ENCODE measurements around the gene COL16A1. TPM values are rescaled to one million over a fixed set of nuclear protein-coding genes. Genes with fewer than 3 reads are reported as not detected.

The COL16A1 gene
- total RNA-seq, 4 donors from 2014 or later, result 4.3 to 11.4 (median 5.3) TPM

GRCh38 chr1:31730336-31731048 lies 26.7 kb upstream of the COL16A1 start:
- no peak overlapping the region for H3K4me3 ChIP-seq
- intact Hi-C loops (cut with DNase I; ENCODE audit: low total_unique reads), result no loop called here
- in situ Hi-C loops (cut with MboI; ENCODE audit: low sequenced_read_pairs in 4 of 4), result no loop called here
- DNase-seq (no peak), ATAC-seq (no peak)
- H3K36me3 ChIP-seq, result no peaks in the 10 kb centered on the region
- TF ChIP-seq POLR2A (IDR thresholded peaks at IDR 0.05), result no peak
- no peak for TF ChIP-seq CTCF (IDR thresholded peaks at IDR 0.05 in 4 of 5, conservative IDR thresholded peaks at IDR 0.05 in 1 of 5)
- no peaks in the 10 kb centered on the region for H3K27me3 ChIP-seq
- no peak overlapping the region for H3K27ac ChIP-seq
- H3K4me1 ChIP-seq, result no peaks in the 10 kb centered on the region
- H3K9me3 ChIP-seq, result no peaks in the 10 kb centered on the region

- Histone ChIP-seq H3K36me3 (no peaks in the 10 kb centered on the region), H3K4me1 (no peaks in the 10 kb centered on the region), H3K27ac (no peak overlapping the region), H3K27me3 (no peaks in the 10 kb centered on the region), H3K4me3 (no peak overlapping the region), H3K9me3 (no peaks in the 10 kb centered on the region)
- DNase-seq (no peak), ATAC-seq (no peak)
- no peak for TF ChIP-seq CTCF (IDR thresholded peaks at IDR 0.05 in 4 of 5, conservative IDR thresholded peaks at IDR 0.05 in 1 of 5)
- TF ChIP-seq POLR2A (IDR thresholded peaks at IDR 0.05), result no peak
- intact Hi-C loops (cut with DNase I; ENCODE audit: low total_unique reads) (no loop called here), in situ Hi-C loops (cut with MboI; ENCODE audit: low sequenced_read_pairs in 4 of 4) (no loop called here)
Observed at GRCh38 chr1:31727849-31728248, 24.0 kb upstream of the COL16A1 start.

GRCh38 chr1:31727195-31727594 lies 23.4 kb upstream of the COL16A1 start:
- ATAC-seq, result no peak
- no peak for DNase-seq

GRCh38 chr1:31726715-31727114 lies 22.9 kb upstream of the COL16A1 start:
- Histone ChIP-seq H3K36me3 (no peaks in the 10 kb centered on the region), H3K27me3 (no peaks in the 10 kb centered on the region), H3K4me1 (no peaks in the 10 kb centered on the region), H3K9me3 (no peaks in the 10 kb centered on the region), H3K27ac (no peak overlapping the region), H3K4me3 (no peak overlapping the region)
- intact Hi-C loops (cut with DNase I; ENCODE audit: low total_unique reads), result no loop called here
- DNase-seq (no peak), ATAC-seq (no peak)
- in situ Hi-C loops (cut with MboI; ENCODE audit: low sequenced_read_pairs in 4 of 4), result no loop called here
- no peak for TF ChIP-seq POLR2A (IDR thresholded peaks at IDR 0.05)
- TF ChIP-seq CTCF (IDR thresholded peaks at IDR 0.05 in 4 of 5, conservative IDR thresholded peaks at IDR 0.05 in 1 of 5), result no peak

More at GRCh38 chr1:31727195-31727594, 23.4 kb upstream of the COL16A1 start:
- H3K9me3 ChIP-seq, result no peaks in the 10 kb centered on the region
- H3K27me3 ChIP-seq, result no peaks in the 10 kb centered on the region
- TF ChIP-seq CTCF (IDR thresholded peaks at IDR 0.05 in 4 of 5, conservative IDR thresholded peaks at IDR 0.05 in 1 of 5) (no peak), POLR2A (IDR thresholded peaks at IDR 0.05) (no peak)
- no peak overlapping the region for H3K27ac ChIP-seq
- no peak overlapping the region for H3K4me3 ChIP-seq
- H3K36me3 ChIP-seq, result no peaks in the 10 kb centered on the region
- intact Hi-C loops (cut with DNase I; ENCODE audit: low total_unique reads) (no loop called here), in situ Hi-C loops (cut with MboI; ENCODE audit: low sequenced_read_pairs in 4 of 4) (no loop called here)
- no peaks in the 10 kb centered on the region for H3K4me1 ChIP-seq

Data from gastrocnemius medialis (tissue), 4 donors.